IPS-18a (cell line): ENCODE results near the gene APOL5.
"Not testable (repeated sequence)": the region's sequence is repeated elsewhere in the genome, so short reads cannot be mapped to it uniquely, and the experiment has no call there.

ENCODE experiments used
- H3K27ac ChIP-seq: one replicate; pipeline ENCODE4 v1.5.1; 2013; ENCODE audit warnings: low read length
- H3K27me3 ChIP-seq: one replicate; pipeline ENCODE4 v1.6.1; 2013; ENCODE audit warnings: mild to moderate bottlenecking, low read length; ENCODE audit not compliant: control insufficient read depth, insufficient read depth
- H3K36me3 ChIP-seq: one replicate; pipeline ENCODE4 v1.6.1; 2013; ENCODE audit warnings: low read depth, low read length; ENCODE audit not compliant: control insufficient read depth
- H3K4me1 ChIP-seq: one replicate; pipeline ENCODE4 v1.6.1; 2013; ENCODE audit warnings: low read depth, low read length; ENCODE audit not compliant: control insufficient read depth
- H3K4me3 ChIP-seq: one replicate; pipeline ENCODE4 v1.5.1; 2013; ENCODE audit warnings: low read length
- H3K9ac ChIP-seq: one replicate; pipeline ENCODE4 v1.6.1; 2013; ENCODE audit warnings: mild to moderate bottlenecking, low read length, moderate library complexity
- H3K9me3 ChIP-seq: one replicate; pipeline ENCODE4 v1.6.1; 2013; ENCODE audit warnings: low read depth, low read length; ENCODE audit not compliant: control insufficient read depth

APOL5 gene

DNA sequence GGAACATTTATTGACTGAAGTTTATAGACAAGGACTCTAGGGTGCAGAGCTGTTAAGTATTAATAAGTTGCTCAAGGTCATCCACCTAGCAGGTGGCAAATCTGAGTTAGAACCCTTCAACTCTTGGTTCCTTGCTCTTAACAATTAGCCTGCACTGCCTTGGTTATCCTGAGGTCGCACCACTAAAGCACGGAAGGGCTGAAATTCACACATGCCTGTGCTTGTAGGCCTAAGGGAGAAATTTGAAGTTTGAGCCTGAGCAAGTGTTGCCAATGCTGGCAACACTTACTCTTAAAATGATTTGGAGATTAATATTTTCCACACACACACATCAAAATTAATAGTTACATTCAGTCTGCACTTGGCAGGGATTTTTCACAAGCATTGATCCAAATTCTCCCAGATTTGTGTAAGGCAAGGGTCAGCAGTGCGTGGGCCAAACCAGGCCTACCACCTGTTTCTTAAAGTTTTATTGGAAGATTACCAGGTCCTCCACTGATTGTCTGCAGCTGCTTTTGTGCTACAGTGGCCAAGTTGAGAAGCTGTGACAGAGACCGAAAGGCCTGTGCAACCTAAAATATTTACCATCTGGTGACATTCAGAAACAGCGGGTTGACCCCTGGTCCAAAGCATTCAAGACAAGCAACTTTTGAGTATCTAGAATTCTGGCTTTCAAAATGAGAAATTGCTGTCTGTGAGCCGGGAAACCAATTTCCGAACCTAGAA, 16.3 kb downstream of the APOL5 start:
- Histone ChIP-seq H3K27me3 (no peaks in the 10 kb centered on the region), H3K9ac (no peak overlapping the region), H3K4me1 (no peaks in the 10 kb centered on the region), H3K36me3 (no peaks in the 10 kb centered on the region), H3K4me3 (no peak overlapping the region), H3K9me3 (no peaks in the 10 kb centered on the region), H3K27ac (no peak overlapping the region)

DNA sequence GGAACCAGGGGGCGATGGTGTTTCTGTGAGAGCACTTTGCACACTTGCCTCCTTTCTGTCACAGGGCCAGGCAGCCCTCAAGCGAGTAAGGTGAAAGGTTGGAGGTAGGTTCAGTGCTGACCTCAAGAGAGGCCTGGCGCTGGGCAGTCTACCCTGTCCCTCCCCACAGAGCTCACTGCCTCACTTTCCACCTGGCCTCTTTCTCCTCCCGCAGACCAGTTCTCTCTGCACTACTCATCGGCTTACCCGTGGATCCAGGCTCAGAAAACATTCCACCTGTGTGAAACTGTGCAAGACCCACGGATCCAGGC, 16.8 kb downstream of the APOL5 start:
- H3K27ac ChIP-seq, result no peak overlapping the region
- no peak overlapping the region for H3K9ac ChIP-seq
- H3K4me3 ChIP-seq, result no peak overlapping the region
- no peaks in the 10 kb centered on the region for H3K27me3 ChIP-seq
- H3K9me3 ChIP-seq, result no peaks in the 10 kb centered on the region
- no peaks in the 10 kb centered on the region for H3K36me3 ChIP-seq
- no peaks in the 10 kb centered on the region for H3K4me1 ChIP-seq

- no peak overlapping the region for H3K27ac ChIP-seq
- H3K4me1 ChIP-seq, result no peaks in the 10 kb centered on the region
- H3K27me3 ChIP-seq, result no peaks in the 10 kb centered on the region
- no peak overlapping the region for H3K4me3 ChIP-seq
- H3K9ac ChIP-seq, result no peak overlapping the region
- no peaks in the 10 kb centered on the region for H3K9me3 ChIP-seq
- H3K36me3 ChIP-seq, result no peaks in the 10 kb centered on the region
These were observed 17.9 kb downstream of the APOL5 start for GRCh38 chr22:35735542-35735941.

DNA sequence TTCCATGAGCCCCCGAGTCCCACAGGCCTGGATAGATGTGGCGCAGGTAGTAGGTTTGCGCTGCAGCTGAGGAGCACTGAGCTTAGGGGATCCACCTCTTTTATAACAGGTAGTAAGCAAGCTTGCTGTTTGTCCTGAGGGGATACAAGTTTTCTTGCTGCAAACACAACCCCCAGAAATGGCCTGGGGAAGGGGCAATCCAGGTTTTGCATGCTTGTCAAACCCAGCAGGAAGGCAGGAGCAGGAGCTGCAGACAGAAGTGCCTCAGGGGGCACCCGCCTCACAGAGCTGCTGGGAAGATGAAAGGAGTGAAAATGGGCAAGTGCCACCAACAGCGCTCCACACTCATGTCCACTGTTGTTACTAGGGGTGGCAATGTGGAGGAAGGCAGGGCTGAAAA, 18.5 kb downstream of the APOL5 start:
- Histone ChIP-seq H3K36me3 (no peaks in the 10 kb centered on the region), H3K4me3 (no peak overlapping the region), H3K4me1 (no peaks in the 10 kb centered on the region), H3K9me3 (no peaks in the 10 kb centered on the region), H3K27ac (no peak overlapping the region), H3K9ac (no peak overlapping the region), H3K27me3 (no peaks in the 10 kb centered on the region)

DNA sequence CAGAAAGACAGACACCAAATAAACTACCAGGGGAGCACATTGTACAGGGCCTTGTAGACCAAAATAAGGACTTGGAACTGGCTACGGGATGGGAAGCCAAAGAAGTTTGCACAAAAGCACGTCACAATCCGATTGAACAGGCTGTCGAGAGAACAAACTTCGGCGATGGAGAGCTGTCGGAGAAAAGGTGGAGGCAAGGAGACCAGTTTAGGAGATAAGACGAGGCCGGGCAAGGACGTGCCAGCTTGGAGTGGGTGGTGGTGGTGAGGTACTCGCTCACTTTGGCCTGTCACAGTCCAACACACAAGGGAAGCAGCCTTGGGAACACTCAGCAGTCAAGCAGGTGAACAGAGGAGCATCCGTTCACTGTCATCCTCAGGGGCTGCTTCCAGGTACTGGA, 19.0 kb downstream of the APOL5 start:
- Histone ChIP-seq H3K9me3 (no peaks in the 10 kb centered on the region), H3K4me3 (no peak overlapping the region), H3K27ac (no peak overlapping the region), H3K4me1 (no peaks in the 10 kb centered on the region), H3K27me3 (no peaks in the 10 kb centered on the region), H3K9ac (no peak overlapping the region), H3K36me3 (no peaks in the 10 kb centered on the region)

- H3K9me3 ChIP-seq, H3K9ac ChIP-seq, H3K36me3 ChIP-seq, H3K27me3 ChIP-seq, H3K27ac ChIP-seq, H3K4me1 ChIP-seq, H3K4me3 ChIP-seq: not testable (repeated sequence)
These were observed 20.2 kb downstream of the APOL5 start for GRCh38 chr22:35737886-35738285.

- Histone ChIP-seq H3K27ac (no peak overlapping the region), H3K36me3 (peaks cover 11% of the 10 kb centered on the region), H3K27me3 (no peaks in the 10 kb centered on the region), H3K9ac (no peak overlapping the region), H3K9me3 (no peaks in the 10 kb centered on the region), H3K4me3 (no peak overlapping the region), H3K4me1 (no peaks in the 10 kb centered on the region)
These were observed 21.6 kb downstream of the APOL5 start for GRCh38 chr22:35739076-35739930.

DNA sequence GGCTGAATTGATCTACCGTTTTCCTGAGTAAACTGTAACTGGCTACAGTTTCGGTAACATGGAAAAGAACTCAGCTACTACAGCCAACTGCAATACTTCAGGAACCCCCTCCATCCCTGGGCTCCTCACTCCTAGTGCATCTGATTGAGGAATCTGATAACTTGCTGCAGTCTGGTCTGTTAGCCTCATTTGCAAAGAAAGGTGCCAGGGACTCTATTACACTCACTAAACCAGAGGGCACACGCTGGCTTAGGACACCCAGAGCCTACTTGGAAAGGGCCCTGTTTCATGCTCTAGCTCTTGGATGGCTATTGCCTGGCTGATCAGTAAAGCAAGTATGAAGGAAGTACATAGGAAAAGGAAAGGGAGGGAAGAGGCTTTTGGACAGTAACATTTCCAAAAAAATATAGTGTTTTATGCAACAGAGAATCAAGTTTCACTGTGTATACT, 22.3 kb downstream of the APOL5 start:
- Histone ChIP-seq H3K9me3 (no peaks in the 10 kb centered on the region), H3K27ac (no peak overlapping the region), H3K4me1 (no peaks in the 10 kb centered on the region), H3K4me3 (no peak overlapping the region), H3K9ac (no peak overlapping the region), H3K36me3 (peaks cover 11% of the 10 kb centered on the region), H3K27me3 (no peaks in the 10 kb centered on the region)

DNA sequence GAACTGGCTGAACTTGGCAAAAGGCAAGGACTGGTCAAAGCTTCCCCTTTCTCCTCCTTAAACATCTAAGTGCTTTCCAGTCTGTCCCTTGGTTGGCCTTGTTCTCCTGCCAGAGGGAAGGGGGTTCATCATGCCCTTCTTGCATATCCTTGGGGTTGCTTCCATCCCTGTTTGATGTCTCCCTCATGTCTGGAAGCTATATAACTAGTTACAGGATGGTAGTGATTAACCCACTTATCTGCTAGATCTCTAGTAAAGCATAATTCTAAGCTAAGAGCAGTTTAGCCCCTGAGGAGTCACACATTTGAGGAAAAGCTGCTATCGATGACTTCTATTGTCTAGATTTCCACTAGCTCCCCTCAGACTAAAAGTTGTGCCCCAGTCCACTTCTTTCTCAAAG, 22.9 kb downstream of the APOL5 start:
- H3K4me1 ChIP-seq, result no peaks in the 10 kb centered on the region
- H3K9ac ChIP-seq, result no peak overlapping the region
- no peaks in the 10 kb centered on the region for H3K9me3 ChIP-seq
- H3K4me3 ChIP-seq, result no peak overlapping the region
- H3K27ac ChIP-seq, result no peak overlapping the region
- H3K27me3 ChIP-seq, result no peaks in the 10 kb centered on the region
- peaks cover 12% of the 10 kb centered on the region for H3K36me3 ChIP-seq

GRCh38 chr22:35742342-35743100, 24.8 kb downstream of the APOL5 start:
- no peaks in the 10 kb centered on the region for H3K9me3 ChIP-seq
- no peak overlapping the region for H3K4me3 ChIP-seq
- H3K27me3 ChIP-seq, result no peaks in the 10 kb centered on the region
- H3K4me1 ChIP-seq, result peaks cover 5% of the 10 kb centered on the region
- H3K36me3 ChIP-seq, result peaks cover 17% of the 10 kb centered on the region
- H3K27ac ChIP-seq, result no peak overlapping the region
- no peak overlapping the region for H3K9ac ChIP-seq

DNA sequence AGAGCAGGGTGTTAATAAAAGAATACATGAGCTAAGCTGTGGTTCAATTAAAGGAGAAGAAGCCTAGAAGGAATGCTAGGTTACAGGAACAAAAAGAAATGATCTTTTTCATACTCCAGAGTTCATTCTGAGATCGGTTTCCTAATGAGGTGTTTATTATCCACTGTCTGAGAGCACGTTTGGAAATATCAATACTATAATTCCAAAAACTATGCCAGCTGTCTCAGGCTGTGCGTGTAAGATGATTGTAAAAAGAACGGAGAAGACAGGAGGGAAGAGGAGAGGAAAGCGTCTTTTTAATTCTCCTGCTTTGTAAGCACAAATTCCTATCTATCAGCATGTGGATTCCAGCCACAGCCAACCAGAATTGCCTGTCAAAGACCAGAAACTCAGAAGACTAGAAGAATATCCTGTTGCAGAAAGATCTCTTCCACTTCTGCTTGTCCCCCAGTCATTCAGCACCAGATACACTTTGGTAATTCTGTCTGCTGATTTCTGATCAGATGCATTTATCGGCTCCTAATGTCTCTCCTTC, 25.7 kb downstream of the APOL5 start:
- no peaks in the 10 kb centered on the region for H3K9me3 ChIP-seq
- H3K36me3 ChIP-seq, result peaks cover 17% of the 10 kb centered on the region
- H3K4me1 ChIP-seq, result peaks cover 14% of the 10 kb centered on the region
- H3K27me3 ChIP-seq, result no peaks in the 10 kb centered on the region
- H3K27ac ChIP-seq, result no peak overlapping the region
- no peak overlapping the region for H3K9ac ChIP-seq
- no peak overlapping the region for H3K4me3 ChIP-seq
